LNCaP clone FGC (cell line): Measurements from ENCODE around the gene IDS.

Experiments used
- DNase-seq: peaks from one replicate; pipeline ENCODE4 v3.0.0-alpha.2; 2011; ENCODE audit warnings: low read depth
- H3K4me3 ChIP-seq: 2 replicates; pipeline ENCODE4 v1.5.1; 2011; ENCODE audit warnings: mild to moderate bottlenecking, low read depth, low read length, control low read depth
- CTCF ChIP-seq: IDR thresholded peaks from 2 replicates; pipeline ENCODE4 v1.5.1; 2012; ENCODE audit warnings: mild to moderate bottlenecking; ENCODE audit not compliant: control insufficient read depth, insufficient read depth; ENCODE audit errors: extremely low read depth

IDS gene

GRCh38 chrX:149513825-149514428 is 8.8 kb upstream of the IDS start:
- no peak overlapping the region for H3K4me3 ChIP-seq
- DNase-seq, result no peak
- TF ChIP-seq CTCF, result no peak

- TF ChIP-seq CTCF, result peak; percentile 56
- peak; percentile 54 for DNase-seq
- H3K4me3 ChIP-seq, result no peak overlapping the region
Measured at GRCh38 chrX:149512225-149512885, 7.2 kb upstream of the IDS start.

- no peak for TF ChIP-seq CTCF
Measured at GRCh38 chrX:149511081-149511480, 6.0 kb upstream of the IDS start.

GRCh38 chrX:149510386-149510785 is 5.3 kb upstream of the IDS start:
- H3K4me3 ChIP-seq, result no peak overlapping the region
- no peak for TF ChIP-seq CTCF
- no peak for DNase-seq

More at GRCh38 chrX:149511081-149511480, 6.0 kb upstream of the IDS start:
- DNase-seq, result no peak
- no peak overlapping the region for H3K4me3 ChIP-seq

- no peak for TF ChIP-seq CTCF
- no peak for DNase-seq
Measured at GRCh38 chrX:149508467-149508866, 3.4 kb upstream of the IDS start.

GRCh38 chrX:149506349-149506748 is 1.2 kb upstream of the IDS start:
- H3K4me3 ChIP-seq, result no peak overlapping the region
- DNase-seq, result no peak
- TF ChIP-seq CTCF, result no peak

More at GRCh38 chrX:149508467-149508866, 3.4 kb upstream of the IDS start:
- no peak overlapping the region for H3K4me3 ChIP-seq

- H3K4me3 ChIP-seq, result no peak overlapping the region
- TF ChIP-seq CTCF, result no peak
- no peak for DNase-seq
Measured at GRCh38 chrX:149505671-149506070, 565 bp upstream of the IDS start.
